ENCODE results near the gene GABRR2. TPM values are rescaled to one million over a fixed set of nuclear protein-coding genes. Genes with fewer than 3 reads are reported as not detected.

The GABRR2 gene
- total and polyA plus RNA-seq, 8 donors, result 0.67 to 4.8 (median 1.3) TPM

DNA sequence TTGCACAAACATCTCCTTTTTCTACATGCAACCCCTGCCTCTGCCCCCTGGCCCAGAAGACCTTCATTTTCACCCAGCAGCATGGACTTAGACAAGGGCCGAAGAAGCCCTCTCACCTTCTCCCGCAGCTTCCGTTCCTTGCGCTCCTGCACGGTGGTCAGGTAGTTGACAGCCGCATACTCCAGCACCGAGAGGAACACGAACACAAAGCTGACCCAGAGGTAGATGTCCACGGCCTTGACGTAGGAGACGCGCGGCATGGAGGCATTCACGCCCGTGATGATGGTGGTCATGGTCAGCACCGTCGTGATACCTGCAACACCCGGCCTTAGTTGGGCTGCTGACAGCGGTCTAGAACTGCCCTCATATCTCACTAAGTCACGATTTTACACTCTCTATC lies 50.8 kb downstream of the GABRR2 start:
- intact Hi-C loops (cut with DNase I), result no loop called here
- no peak for ATAC-seq

DNA sequence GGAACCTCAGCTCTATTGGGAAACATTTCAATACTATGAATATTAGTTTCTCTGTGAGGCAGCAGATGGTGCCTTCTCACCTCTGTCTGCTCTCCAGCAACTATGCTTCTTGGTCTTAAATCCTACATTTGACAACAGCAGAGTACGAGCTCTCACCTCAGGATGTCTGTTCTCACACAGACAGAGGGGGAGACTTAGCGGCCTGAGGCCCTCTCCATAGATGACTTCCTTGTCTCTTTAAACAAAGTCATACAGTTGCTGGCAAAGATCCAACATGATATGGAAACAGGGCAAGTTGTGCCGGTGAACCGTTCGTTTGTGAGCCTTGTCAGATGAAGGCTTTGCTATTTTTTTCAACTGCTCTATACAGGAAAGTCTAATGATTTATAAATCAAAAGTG lies 54.3 kb downstream of the GABRR2 start:
- Histone ChIP-seq H3K27ac (no peak overlapping the region), H3K27me3 (no peaks in the 10 kb centered on the region), H3K4me1 (no peaks in the 10 kb centered on the region), H3K9me3 (no peaks in the 10 kb centered on the region), H3K4me3 (no peak overlapping the region), H3K36me3 (no peaks in the 10 kb centered on the region)
- peak in 2 of 4 donors; percentile 11 to 12 for DNase-seq
- no peak for ATAC-seq
- intact Hi-C loops (cut with DNase I), result no loop called here
- TF ChIP-seq, protein P1, sequence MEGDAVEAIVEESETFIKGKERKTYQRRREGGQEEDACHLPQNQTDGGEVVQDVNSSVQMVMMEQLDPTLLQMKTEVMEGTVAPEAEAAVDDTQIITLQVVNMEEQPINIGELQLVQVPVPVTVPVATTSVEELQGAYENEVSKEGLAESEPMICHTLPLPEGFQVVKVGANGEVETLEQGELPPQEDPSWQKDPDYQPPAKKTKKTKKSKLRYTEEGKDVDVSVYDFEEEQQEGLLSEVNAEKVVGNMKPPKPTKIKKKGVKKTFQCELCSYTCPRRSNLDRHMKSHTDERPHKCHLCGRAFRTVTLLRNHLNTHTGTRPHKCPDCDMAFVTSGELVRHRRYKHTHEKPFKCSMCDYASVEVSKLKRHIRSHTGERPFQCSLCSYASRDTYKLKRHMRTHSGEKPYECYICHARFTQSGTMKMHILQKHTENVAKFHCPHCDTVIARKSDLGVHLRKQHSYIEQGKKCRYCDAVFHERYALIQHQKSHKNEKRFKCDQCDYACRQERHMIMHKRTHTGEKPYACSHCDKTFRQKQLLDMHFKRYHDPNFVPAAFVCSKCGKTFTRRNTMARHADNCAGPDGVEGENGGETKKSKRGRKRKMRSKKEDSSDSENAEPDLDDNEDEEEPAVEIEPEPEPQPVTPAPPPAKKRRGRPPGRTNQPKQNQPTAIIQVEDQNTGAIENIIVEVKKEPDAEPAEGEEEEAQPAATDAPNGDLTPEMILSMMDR (IDR thresholded peaks at IDR 0.05), result no peak

More for the DNA sequence above, 50.8 kb downstream of the GABRR2 start:
- H3K4me1 ChIP-seq, result no peaks in the 10 kb centered on the region
- no peaks in the 10 kb centered on the region for H3K27me3 ChIP-seq
- H3K4me3 ChIP-seq, result no peak overlapping the region
- no peak for DNase-seq
- no peaks in the 10 kb centered on the region for H3K9me3 ChIP-seq
- TF ChIP-seq, protein P1 (IDR thresholded peaks at IDR 0.05), result no peak
- no peaks in the 10 kb centered on the region for H3K36me3 ChIP-seq
- no peak overlapping the region for H3K27ac ChIP-seq

DNA sequence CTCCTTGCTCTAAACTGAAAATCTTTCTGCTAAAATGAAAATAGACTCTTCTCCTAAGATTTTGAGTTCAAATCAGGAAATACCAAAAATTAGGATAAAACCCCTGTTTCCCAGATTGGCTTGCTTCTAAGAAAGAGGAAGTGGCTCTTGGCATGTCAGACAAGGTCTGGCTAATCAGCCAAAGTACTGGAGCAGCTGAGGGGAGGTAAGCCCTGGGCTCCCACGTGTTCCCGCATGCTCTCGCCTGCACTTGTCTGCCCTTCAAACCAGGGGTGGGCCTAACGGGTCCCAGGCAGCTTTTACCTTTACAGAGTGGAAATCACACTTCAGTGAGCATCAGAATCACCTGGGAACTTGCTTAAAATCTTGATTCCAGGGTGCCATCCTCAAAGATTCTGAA lies 54.8 kb downstream of the GABRR2 start:
- Histone ChIP-seq H3K4me3 (no peak overlapping the region), H3K27ac (no peak overlapping the region), H3K36me3 (no peaks in the 10 kb centered on the region), H3K4me1 (no peaks in the 10 kb centered on the region), H3K27me3 (no peaks in the 10 kb centered on the region), H3K9me3 (no peaks in the 10 kb centered on the region)
- intact Hi-C loops (cut with DNase I), result no loop called here
- TF ChIP-seq, protein P1 (IDR thresholded peaks at IDR 0.05), result no peak
- no peak for DNase-seq
- no peak for ATAC-seq

DNA sequence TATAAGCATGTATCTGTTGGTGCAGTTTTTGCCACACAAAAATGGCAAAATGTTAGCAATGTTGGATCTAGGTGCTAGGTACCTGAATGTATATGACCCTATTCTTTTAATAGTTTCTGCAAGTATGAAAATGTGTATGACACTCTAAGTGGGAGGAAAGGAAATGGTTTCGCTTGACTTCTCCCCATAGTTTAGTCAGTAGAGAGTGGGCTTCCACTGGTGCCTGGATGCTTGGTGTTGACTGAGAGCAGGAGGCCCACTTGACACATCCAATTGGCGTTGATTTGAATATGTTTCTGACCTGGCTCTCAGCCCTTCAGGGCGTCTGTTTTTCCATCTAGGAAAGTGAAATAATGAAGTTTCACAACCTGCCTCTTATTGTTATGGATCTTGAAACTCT lies 56.2 kb downstream of the GABRR2 start:
- Histone ChIP-seq H3K4me3 (no peak overlapping the region), H3K9me3 (no peaks in the 10 kb centered on the region), H3K36me3 (no peaks in the 10 kb centered on the region), H3K4me1 (no peaks in the 10 kb centered on the region), H3K27ac (no peak overlapping the region), H3K27me3 (no peaks in the 10 kb centered on the region)
- no peak for ATAC-seq
- no peak for DNase-seq
- intact Hi-C loops (cut with DNase I), result no loop called here
- TF ChIP-seq, protein P1 (IDR thresholded peaks at IDR 0.05), result no peak

DNA sequence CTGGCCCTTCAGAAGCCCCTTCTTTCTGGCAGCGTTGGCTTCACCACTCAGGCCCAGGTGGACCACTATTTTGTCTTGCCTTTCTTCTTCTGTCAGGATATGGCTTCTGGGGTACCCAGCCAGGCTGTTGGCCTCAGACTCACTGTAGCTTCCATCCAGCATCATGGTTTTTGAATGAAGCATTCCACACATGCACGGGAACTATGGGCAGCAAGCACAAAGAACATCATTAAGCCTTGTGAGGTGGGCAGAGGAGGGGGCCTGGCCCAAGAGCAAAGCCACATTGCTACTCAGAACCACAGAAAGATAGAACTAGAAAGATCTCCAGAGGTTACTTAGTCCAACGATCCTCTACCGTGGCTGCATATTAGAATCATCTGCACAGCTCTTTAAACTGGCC lies 57.3 kb downstream of the GABRR2 start:
- H3K27me3 ChIP-seq, result no peaks in the 10 kb centered on the region
- H3K9me3 ChIP-seq, result no peaks in the 10 kb centered on the region
- ATAC-seq, result no peak
- H3K4me3 ChIP-seq, result no peak overlapping the region
- DNase-seq, result no peak
- TF ChIP-seq, protein P1 (IDR thresholded peaks at IDR 0.05), result no peak
- no peaks in the 10 kb centered on the region for H3K36me3 ChIP-seq
- H3K27ac ChIP-seq, result no peak overlapping the region
- intact Hi-C loops (cut with DNase I), result no loop called here
- no peaks in the 10 kb centered on the region for H3K4me1 ChIP-seq
